HG02610 (cell line): ENCODE data around the gene TBPL1.
"Not testable (repeated sequence)": the region's sequence is repeated elsewhere in the genome, so short reads cannot be mapped to it uniquely, and the experiment has no call there.

Source experiments
- ATAC-seq: cut with Tn5 transposase; IDR thresholded peaks from one replicate; pipeline ENCODE4 v1.9.1; 2021; ENCODE audit warnings: mild to moderate bottlenecking, moderate library complexity; ENCODE audit not compliant: unreplicated experiment

The TBPL1 gene

DNA sequence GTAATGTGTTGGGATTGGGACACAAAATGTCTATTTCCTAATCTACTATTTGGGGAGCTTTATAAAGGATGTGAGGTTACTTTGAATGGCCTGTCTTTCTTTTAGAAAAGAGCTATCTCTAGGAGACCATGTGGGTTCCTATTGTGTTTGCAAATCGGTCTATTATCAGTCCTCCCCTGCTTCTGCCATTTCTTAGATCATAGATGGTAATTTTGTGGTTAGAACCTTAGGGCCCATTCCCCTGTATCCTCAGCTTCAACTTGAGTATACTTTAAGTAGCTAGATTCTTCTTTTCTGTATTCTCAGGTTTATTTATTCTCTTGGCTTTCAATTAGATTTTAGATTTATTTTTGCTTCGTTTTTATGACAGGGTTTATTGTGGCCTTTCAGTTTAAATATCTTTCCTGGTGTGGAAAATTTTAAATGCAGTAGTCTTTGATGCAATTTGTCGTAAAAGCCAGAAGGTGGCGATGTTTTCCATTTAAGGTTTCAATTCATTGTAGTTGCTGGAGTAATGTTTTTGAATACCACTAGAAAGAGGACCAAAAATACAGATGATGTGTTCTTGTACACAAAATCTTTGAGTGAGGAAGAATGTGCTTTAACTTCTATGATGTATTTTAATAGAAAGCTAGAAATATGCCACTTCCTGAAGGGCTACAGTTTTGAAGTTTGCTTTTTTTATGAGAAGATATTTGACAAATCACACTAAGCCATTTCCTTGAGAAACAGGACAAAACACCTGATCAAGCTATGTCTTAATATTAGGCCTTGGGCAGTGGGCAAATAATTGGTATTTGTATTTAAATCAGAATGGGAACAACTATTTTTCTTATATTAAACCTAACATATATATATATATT lies 20.3 kb downstream of the TBPL1 start:
- ATAC-seq, result peak; percentile 57

DNA sequence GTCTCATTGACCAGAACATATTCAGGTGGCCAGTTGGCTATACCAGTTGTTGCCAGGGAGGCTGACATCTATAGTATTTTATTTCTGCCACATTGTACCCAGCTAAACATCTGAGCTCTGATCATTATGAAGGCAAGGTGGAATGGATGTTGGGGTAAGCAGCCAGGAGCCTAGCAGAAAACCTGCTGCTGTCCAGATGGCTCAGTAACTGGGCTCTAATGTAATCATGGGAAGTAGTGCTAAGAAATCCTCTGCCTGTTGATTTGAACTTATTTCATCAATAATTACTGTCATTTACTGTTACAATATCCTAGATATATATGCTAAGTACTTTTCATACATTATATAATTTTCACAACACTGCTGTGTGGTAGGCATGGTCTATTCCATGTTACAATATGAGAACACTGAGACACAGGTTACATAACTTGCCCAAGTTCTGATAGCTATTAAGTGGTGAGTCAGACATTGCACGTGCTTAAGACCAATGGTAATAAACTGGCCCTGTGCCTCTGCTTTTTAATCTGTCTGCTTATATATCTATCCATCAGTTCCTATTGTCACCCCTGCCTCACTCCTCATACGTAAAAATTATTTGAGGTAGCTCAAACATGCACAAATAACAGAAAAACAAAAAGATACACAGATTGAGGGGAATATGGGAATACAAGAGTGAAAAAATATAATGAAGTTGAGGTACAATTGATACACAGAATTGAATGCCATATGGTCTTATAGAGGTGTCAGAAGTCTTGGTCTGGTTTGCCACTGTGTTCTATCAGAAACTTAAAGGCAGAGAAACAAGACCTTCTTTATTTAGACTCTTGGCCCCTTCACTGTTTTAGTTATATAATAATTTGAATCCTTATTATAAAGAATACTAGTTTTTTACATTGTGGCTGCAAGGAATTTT lies 25.2 kb downstream of the TBPL1 start:
- no peak for ATAC-seq

DNA sequence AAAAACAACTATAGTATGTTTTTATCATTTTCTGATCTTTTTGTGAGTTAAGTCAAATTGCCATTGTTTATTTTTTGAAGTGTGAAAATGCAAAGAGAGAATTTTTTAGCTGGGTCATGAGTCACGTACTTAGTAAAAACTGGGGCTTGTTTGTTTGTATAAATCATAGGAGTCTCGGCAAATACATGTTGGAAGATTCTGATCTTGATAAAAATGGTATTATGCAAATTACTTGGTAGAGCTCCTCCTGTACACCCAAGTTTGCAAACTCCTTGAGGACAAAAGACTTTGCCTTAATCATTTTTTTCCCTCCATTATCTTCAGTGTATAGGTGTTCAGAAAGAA lies 25.8 kb downstream of the TBPL1 start:
- no peak for ATAC-seq

GRCh38 chr6:133979269-133979963 lies 26.4 kb downstream of the TBPL1 start:
- ATAC-seq, result not testable (repeated sequence)

GRCh38 chr6:133980168-133980567 lies 27.1 kb downstream of the TBPL1 start:
- no peak for ATAC-seq

DNA sequence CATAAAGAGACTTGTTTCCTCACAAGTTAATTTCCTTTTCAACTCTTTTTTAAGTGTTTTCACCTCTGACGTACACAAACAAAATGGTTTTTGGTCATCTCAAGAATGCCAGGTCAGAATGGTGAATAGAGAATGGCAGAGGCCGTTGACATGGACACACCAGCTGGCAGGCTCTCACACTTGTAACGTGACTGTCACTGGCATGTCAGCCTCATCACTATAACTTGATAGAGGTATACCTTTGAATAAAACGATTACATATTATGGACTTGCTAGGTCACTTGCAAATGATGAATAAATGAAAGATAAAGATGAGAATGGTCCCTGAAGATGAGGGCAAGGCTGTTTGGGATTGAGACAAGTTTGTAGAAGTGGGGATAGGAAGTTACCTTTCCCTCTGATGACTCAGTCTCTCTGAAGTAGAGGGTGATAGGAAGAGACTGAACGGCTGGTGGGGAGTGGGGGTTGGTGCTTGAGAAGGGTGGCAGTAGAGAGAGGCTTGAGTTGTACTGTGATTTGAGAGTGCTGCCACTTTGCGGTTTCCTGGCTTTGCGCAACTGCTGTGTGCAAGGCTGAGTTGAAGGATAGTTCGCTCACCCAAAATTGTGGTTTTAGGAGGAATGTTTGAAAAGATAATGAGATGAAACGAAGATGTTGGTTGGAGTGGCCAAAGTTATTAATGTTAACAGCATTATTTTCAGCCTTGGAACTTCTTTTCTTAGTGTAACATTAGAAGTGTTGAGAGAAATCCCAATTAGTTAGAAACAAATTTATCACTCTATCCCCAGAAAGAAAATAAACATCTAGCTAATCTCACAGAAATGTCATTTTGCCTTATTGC lies 30.3 kb downstream of the TBPL1 start:
- ATAC-seq, result no peak

DNA sequence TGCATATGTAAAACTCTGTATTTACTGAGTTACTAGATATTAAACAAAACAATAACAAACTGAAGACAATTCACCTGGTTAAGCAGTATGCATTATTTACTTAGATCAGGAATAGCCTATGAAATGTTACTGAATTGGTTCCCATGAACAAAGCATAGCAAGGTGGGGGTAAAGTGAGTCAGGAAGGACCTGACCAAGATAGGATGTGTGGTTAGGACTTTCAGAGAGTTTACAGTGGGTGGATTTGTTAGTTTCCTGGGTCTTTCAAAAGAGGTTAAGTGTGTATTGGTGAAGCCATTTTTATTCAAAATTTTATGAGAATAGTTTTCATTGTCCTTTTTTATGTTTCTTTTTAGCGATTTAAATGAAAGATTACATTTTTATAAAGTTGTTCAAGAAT lies 32.9 kb downstream of the TBPL1 start:
- ATAC-seq, result no peak

GRCh38 chr6:133986942-133987341 lies 33.9 kb downstream of the TBPL1 start:
- ATAC-seq, result no peak

DNA sequence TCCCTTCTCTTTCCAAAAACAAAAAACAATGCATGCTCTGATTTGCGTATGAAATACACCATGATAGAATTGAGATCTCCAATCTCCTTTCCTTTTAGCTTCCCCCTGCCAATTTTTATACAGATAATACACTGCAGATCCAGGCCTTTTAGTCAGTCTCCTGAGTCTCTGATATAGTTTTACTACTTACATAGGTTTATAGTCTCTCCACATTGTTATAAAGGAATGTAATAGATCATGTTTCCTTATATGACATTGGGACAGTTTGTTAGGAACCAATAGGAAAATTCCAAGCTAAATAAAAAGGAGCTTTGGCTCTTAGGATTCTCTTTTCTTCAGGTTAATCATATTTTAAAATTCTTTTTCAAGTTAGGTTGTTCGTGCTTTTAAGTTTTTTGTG lies 36.5 kb downstream of the TBPL1 start:
- ATAC-seq, result no peak

DNA sequence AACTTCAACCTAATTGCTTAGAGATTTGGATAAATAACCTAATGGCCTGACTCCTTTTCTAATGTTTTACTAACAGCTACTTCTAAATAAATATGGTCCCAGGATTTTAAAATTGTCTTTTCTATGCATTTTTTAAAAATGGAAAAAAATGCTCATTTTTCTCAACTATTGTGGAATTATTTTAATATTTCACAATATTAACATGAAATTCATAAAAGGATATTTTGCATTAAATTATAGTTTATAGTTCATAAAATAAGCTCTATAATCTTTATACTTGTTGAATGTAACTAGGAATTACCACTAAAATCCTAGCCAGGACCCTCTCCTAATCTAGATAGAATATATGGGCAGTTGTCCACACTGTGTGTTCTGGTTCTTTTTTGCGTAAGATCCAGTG lies 37.3 kb downstream of the TBPL1 start:
- no peak for ATAC-seq

- no peak for ATAC-seq
These were observed 38.1 kb downstream of the TBPL1 start for GRCh38 chr6:133991096-133991593.

DNA sequence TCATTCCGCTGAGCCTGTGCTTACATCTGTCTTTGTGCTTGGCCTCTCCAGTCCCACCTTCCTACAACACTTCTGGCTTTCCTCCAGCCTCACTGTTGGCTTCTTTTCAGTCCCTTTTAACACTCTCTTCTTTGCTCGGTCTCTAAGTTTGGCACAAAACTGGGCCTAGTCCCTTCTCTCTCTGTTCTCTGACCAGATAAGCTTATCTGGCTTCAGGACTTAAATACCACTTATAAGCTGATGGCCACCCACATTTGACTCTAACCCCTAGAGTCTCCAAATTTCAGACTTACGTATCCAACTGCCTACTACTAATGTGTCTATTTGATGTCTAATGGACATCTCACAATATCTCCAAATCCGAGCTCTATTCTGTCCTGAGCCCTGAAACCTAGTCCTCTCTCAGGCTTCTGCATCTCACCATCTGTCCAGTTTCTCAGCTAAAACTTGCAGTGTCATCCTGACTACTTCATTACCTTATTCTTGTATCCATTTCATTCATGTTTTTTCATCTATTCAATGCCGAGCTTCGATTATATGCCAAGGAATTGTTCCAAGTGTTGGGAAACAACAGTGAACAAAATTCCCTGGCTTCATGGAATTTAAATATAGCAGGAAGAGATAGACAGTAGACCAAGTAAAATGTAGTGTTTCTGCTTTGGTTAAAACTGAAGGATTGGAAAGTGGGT lies 40.1 kb downstream of the TBPL1 start:
- ATAC-seq, result no peak

- no peak for ATAC-seq
These were observed 42.3 kb downstream of the TBPL1 start for GRCh38 chr6:133995296-133995695.

DNA sequence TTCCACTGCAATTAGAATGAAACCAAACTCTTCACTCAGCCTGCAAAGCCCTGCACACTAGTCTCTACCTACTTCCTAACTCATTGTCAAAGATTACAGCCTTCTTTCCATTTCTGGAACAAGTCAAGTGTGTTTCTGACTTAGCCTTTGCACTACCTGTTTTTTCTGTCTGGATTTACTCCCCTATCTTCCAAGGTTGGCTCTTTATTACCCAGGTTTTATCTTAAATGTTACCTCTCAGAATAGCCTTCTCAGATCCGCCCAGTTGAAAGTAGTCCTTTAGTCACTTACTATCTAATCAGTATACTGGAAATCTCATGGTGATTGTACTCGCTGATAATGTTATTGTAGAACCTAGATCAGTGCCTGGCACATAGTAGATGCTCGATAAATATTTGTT lies 42.7 kb downstream of the TBPL1 start:
- no peak for ATAC-seq

DNA sequence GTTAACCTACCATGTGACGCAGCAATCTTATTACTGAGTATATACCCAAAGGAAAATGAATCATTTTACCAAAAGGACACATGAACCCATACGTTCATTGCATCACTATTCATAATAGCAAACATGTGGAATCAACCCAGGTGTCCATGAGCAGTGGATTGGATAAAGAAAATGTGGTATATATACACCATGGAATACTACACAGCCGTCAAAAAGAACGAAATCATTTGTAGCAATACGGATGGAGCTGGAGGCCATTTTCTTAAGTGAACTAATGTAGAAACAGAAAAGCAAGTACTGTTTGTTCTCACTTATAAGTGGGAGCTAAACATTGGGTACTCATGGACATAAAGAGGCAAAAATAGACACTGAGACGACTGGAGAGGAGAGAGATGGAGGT lies 44.2 kb downstream of the TBPL1 start:
- ATAC-seq, result no peak

DNA sequence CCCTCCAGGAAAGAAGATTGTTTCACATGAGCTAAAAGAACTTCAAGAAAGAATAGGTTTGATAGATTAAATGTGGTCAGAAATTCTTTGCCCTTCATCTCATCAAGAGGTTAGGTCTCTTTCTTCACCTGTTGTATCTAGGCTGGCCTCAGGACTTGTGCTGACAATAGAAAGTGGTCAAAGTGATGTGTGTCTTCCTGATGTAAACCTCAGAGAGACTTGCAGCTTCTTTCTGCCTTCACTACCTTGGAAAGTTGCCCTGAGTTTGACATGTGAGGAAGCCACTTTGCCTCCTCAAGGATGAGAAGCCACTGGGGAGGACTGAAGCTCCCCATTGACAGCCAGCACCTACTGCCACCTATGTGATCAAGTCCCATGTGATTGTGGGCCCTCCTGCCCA lies 46.3 kb downstream of the TBPL1 start:
- no peak for ATAC-seq

- no peak for ATAC-seq
These were observed 47.4 kb downstream of the TBPL1 start for GRCh38 chr6:134000443-134000842.

GRCh38 chr6:134002821-134003220 lies 49.8 kb downstream of the TBPL1 start:
- peak; percentile 80 for ATAC-seq

- no peak for ATAC-seq
These were observed 50.5 kb downstream of the TBPL1 start for GRCh38 chr6:134003542-134003951.

DNA sequence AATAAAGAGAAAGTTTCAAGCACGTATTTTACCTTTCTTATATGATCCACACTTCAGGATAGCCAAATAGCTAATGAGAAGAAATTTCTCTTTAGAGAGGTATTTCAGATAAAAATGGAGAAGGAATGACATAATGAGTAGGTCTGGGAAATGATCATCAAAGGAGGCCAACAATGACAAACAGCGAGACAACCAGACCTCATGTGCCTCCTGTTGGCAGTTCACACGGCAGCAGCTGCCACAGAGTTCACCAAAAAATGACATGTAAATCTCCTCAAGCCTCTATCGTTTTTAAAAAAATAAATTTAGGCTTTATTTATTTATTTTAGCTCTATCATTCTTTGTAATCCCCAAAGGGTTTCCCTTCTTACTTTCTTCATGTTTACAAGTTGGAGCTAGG lies 51.7 kb downstream of the TBPL1 start:
- no peak for ATAC-seq
